Vein endothelial cell (primary cell): ENCODE data around the gene AMY1C. TPM values are rescaled to one million over a fixed set of nuclear protein-coding genes. Genes with fewer than 3 reads are reported as not detected.

Source experiments
- total RNA-seq: library from RNA; depleted of rRNA; stranded (reverse); fragments of >200 nt; gene quantifications from 2 replicates; pipeline ENCODE4 v1.2.3, GENCODE V29; 2012

AMY1C gene
- not detected in 2 replicates for total RNA-seq

GRCh38 chr1:103749598-103749997 lies at the start of gene AMY1C:
Gene AMY1C (plus strand): TSS chr1:103749898. CDS start chr1:103750470, 572 bp downstream.

Other genes starting within 250 kb of the AMY1C start
- gene RNPC3, start 224.2 kb upstream of the AMY1C start, total RNA-seq, result 15.4 and 16.0 TPM in 2 replicates
- 0.98 and 2.6 TPM in 2 replicates for gene AMY2B, start 178.3 kb upstream of the AMY1C start, total RNA-seq
- not detected in 2 replicates for gene AMY2A, start 132.5 kb upstream of the AMY1C start, total RNA-seq
- not detected in 2 replicates for gene AMY1A, start 94.1 kb upstream of the AMY1C start, total RNA-seq
- not detected in 2 replicates for gene AMY1B, start 53.7 kb upstream of the AMY1C start, total RNA-seq